ENCODE results near the gene PLXDC1.

Gene PLXDC1

GRCh38 chr17:39175695-39176093, 24.3 kb upstream of the PLXDC1 start:
- TF ChIP-seq CSRNP3 (CRISPR knock-in tag; IDR thresholded peaks at IDR 0.05) (no peak), SNAI2 (CRISPR knock-in tag; IDR thresholded peaks at IDR 0.05) (no peak), BACH2 (CRISPR knock-in tag; IDR thresholded peaks at IDR 0.05; ENCODE audit: borderline replicate concordance) (no peak)
- no peak for ATAC-seq

GRCh38 chr17:39174920-39175694, 23.7 kb upstream of the PLXDC1 start:
- peak; percentile 86 for ATAC-seq
- TF ChIP-seq SNAI2 (CRISPR knock-in tag; IDR thresholded peaks at IDR 0.05) (no peak), ZNF70 (CRISPR knock-in tag; IDR thresholded peaks at IDR 0.05) (no peak), TCF4 (CRISPR knock-in tag; IDR thresholded peaks at IDR 0.05; ENCODE audit: borderline replicate concordance) (no peak), ESRRG (CRISPR knock-in tag; IDR thresholded peaks at IDR 0.05) (no peak)

- no peak for ATAC-seq
- TF ChIP-seq TCF4 (CRISPR knock-in tag; IDR thresholded peaks at IDR 0.05; ENCODE audit: borderline replicate concordance), result no peak
- TF ChIP-seq CSDC2 (CRISPR knock-in tag; IDR thresholded peaks at IDR 0.05), result no peak
- no peak for TF ChIP-seq ZNF70 (CRISPR knock-in tag; IDR thresholded peaks at IDR 0.05)
- no peak for TF ChIP-seq RARB (CRISPR knock-in tag; IDR thresholded peaks at IDR 0.05)
- TF ChIP-seq OSR1 (CRISPR knock-in tag; IDR thresholded peaks at IDR 0.05), result no peak
- TF ChIP-seq TOX (CRISPR knock-in tag; IDR thresholded peaks at IDR 0.05; ENCODE audit: borderline replicate concordance), result no peak
These were observed 22.3 kb upstream of the PLXDC1 start for GRCh38 chr17:39173526-39174274.

GRCh38 chr17:39173080-39173479, 21.6 kb upstream of the PLXDC1 start:
- TF ChIP-seq CSRNP3 (CRISPR knock-in tag; IDR thresholded peaks at IDR 0.05) (no peak), CREB5 (CRISPR knock-in tag; IDR thresholded peaks at IDR 0.05; ENCODE audit: low read depth) (no peak), ZFP3 (CRISPR knock-in tag; IDR thresholded peaks at IDR 0.05) (no peak), OSR1 (CRISPR knock-in tag; IDR thresholded peaks at IDR 0.05) (no peak), TOX (CRISPR knock-in tag; IDR thresholded peaks at IDR 0.05; ENCODE audit: borderline replicate concordance) (no peak), ZNF8 (CRISPR knock-in tag; IDR thresholded peaks at IDR 0.05) (no peak), ZC3H10 (CRISPR knock-in tag; IDR thresholded peaks at IDR 0.05) (no peak), BACH2 (CRISPR knock-in tag; IDR thresholded peaks at IDR 0.05; ENCODE audit: borderline replicate concordance) (no peak), ARNTL (CRISPR knock-in tag; IDR thresholded peaks at IDR 0.05; ENCODE audit: borderline replicate concordance, low read depth) (no peak), ISL1 (CRISPR knock-in tag; IDR thresholded peaks at IDR 0.05) (no peak), POU6F1 (CRISPR knock-in tag; IDR thresholded peaks at IDR 0.05; ENCODE audit: borderline replicate concordance, low read depth) (no peak), TCF4 (CRISPR knock-in tag; IDR thresholded peaks at IDR 0.05; ENCODE audit: borderline replicate concordance) (no peak), ZNF565 (CRISPR knock-in tag; conservative IDR thresholded peaks at IDR 0.05; ENCODE audit: low read depth) (no peak), SNAI2 (CRISPR knock-in tag; IDR thresholded peaks at IDR 0.05) (no peak), GLIS3 (CRISPR knock-in tag; IDR thresholded peaks at IDR 0.05) (no peak), RARB (CRISPR knock-in tag; IDR thresholded peaks at IDR 0.05) (no peak), ESRRG (CRISPR knock-in tag; IDR thresholded peaks at IDR 0.05) (no peak)

More at GRCh38 chr17:39173080-39173479, 21.6 kb upstream of the PLXDC1 start:
- no peak for ATAC-seq

Data from SK-N-SH treated with all-trans-retinoic acid at 6 μM for 48 hours (cell line).